Spleen (tissue), 11 donors: Measurements from ENCODE around the gene TMEM174. TPM values are rescaled to one million over a fixed set of nuclear protein-coding genes. Genes with fewer than 3 reads are reported as not detected.

ENCODE experiments used
- DNase-seq: peaks from one replicate; pipeline ENCODE4 v3.0.0-alpha.2; 2020
- H3K27ac ChIP-seq, 8 donors: fragments of 200-600 bp; sonication (generic) in 7 of 8; 1 replicate in 4 of 8; 2 replicates in 4 of 8; pipeline versions ENCODE4 v1.5.0 to v1.8.0; 2016 to 2021; ENCODE audit warnings: inconsistent platforms in 4 of 8, mild to moderate bottlenecking in 4 of 8, moderate library complexity in 1 of 8
- H3K27me3 ChIP-seq, 7 donors: fragments of 200-600 bp; sonication (generic) in 6 of 7; replicated peaks in 1 of 7; 1 replicate in 4 of 7; 2 replicates in 3 of 7; pipeline versions ENCODE4 v1.5.0 to v1.8.0; 2016 to 2021; ENCODE audit warnings: inconsistent platforms in 3 of 7, mild to moderate bottlenecking in 1 of 7
- H3K36me3 ChIP-seq, 6 donors: fragments of 200-600 bp; sonication (generic) in 5 of 6; 1 replicate in 4 of 6; 2 replicates in 2 of 6; pipeline versions ENCODE4 v1.5.0 to v1.8.0; 2016 to 2021; ENCODE audit warnings: inconsistent platforms in 2 of 6
- H3K4me1 ChIP-seq, 6 donors: fragments of 200-600 bp; sonication (generic) in 5 of 6; 1 replicate in 3 of 6; 2 replicates in 3 of 6; pipeline versions ENCODE4 v1.5.0 to v1.8.0; 2016 to 2021; ENCODE audit warnings: inconsistent platforms in 3 of 6
- H3K4me3 ChIP-seq, 8 donors: fragments of 200-600 bp; sonication (generic) in 7 of 8; 1 replicate in 4 of 8; 2 replicates in 4 of 8; pipeline versions ENCODE4 v1.5.0 to v1.8.0; 2016 to 2021; ENCODE audit warnings: inconsistent platforms in 4 of 8, mild to moderate bottlenecking in 4 of 8, moderate library complexity in 2 of 8
- H3K9me3 ChIP-seq, 8 donors: fragments of 200-600 bp; sonication (generic) in 7 of 8; 1 replicate in 4 of 8; 2 replicates in 4 of 8; pipeline versions ENCODE4 v1.5.0 to v1.8.0; 2016 to 2021; ENCODE audit warnings: inconsistent platforms in 4 of 8
- CTCF ChIP-seq, 11 experiments: fragments of 200-600 bp in 7 of 11; fragments of 450-650 bp in 4 of 11; sonication (generic) in 4 of 11; IDR thresholded peaks in 8 of 11; conservative IDR thresholded peaks in 3 of 11; 1 replicate in 7 of 11; 2 replicates in 4 of 11; pipeline versions ENCODE4 v1.4.0 to v1.8.0; 2016 to 2021; ENCODE audit warnings: antibody characterized with exemption in 11 of 11, inconsistent platforms in 4 of 11, mild to moderate bottlenecking in 1 of 11
- POLR2A ChIP-seq, 3 donors: fragments of 450-650 bp; IDR thresholded peaks; one replicate each; pipeline ENCODE4 v1.5.1; 2017; ENCODE audit warnings: antibody characterized with exemption in 3 of 3, mild to moderate bottlenecking in 1 of 3
- POLR2AphosphoS5 ChIP-seq, 3 donors: sonication (generic); formaldehyde crosslinking; IDR thresholded peaks; one replicate each; pipeline ENCODE4 v1.5.1; 2017; ENCODE audit warnings: antibody characterized with exemption in 3 of 3
- WGBS, 5 donors: extraction: QIAGEN DNeasy Blood & Tissue Kit in 3 of 5; methylation state at CpG; one replicate each; pipeline versions ENCODE4 v1.1.5 to v1.1.7; 2013 to 2018; 5-methylcytosine and 5-hydroxymethylcytosine counted together
- intact Hi-C: fragments of 100-400 bp; cut with DNase I; formaldehyde crosslinking; loops from one replicate; pipeline ENCODE4 v1.15.0; 2023; ENCODE audit warnings: low total_unique reads
- polyA plus RNA-seq, 3 donors: library from polyadenylated mRNA; stranded (reverse); fragments of 200-250 nt; gene quantifications; one replicate each; pipeline ENCODE4 v1.2.1, GENCODE V29; 2013
- total RNA-seq, 7 donors: library from RNA; depleted of rRNA in 3 of 7; stranded (reverse); fragments of >200 nt in 3 of 7; fragmentation: NEBNext Ultra II Directional in 4 of 7; extraction: Animal tissue kit (Norgen Biotek cat#: 25700) in 4 of 7; gene quantifications; one replicate each; pipeline versions ENCODE4 v1.1.0 to v1.2.1, GENCODE V29; 2016 to 2021
- donor health status: healthy with polysubstance abuse.
- donor health status: DM: no; HTN: no; CAD: no; lungs with moderate emphysema.
- donor health status: DM: no; HTN: no; CAD: no.
- donor health status: Bipolar disorder and iron deficiency.
- donor health status: healthy.
- donor health status: DM: no; HTN: no; CAD: no.
- donor health status: DM: yes; HTN: yes; CAD: no.

Gene TMEM174
- total and polyA plus RNA-seq, 10 donors, result not detected

- no peak for TF ChIP-seq POLR2A (IDR thresholded peaks at IDR 0.05)
- TF ChIP-seq POLR2AphosphoS5 (IDR thresholded peaks at IDR 0.05), result no peak
- TF ChIP-seq CTCF (IDR thresholded peaks at IDR 0.05 in 8 of 11, conservative IDR thresholded peaks at IDR 0.05 in 3 of 11), result no peak
- H3K4me3 ChIP-seq, result no peak overlapping the region
- peaks cover 0 to 91% (median 39%) of the 10 kb centered on the region in 7 donors for H3K27me3 ChIP-seq
- intact Hi-C loops, result loop anchor here (10.0 kb wide), 1 partner anchor 233 kb away; no protein-coding TSS in a partner anchor
- no peaks in the 10 kb centered on the region for H3K9me3 ChIP-seq
- no peak for DNase-seq
- H3K4me1 ChIP-seq, result no peaks in the 10 kb centered on the region
- no peak overlapping the region for H3K27ac ChIP-seq
- no peaks in the 10 kb centered on the region for H3K36me3 ChIP-seq
Observed at GRCh38 chr5:73221726-73222125, 48.7 kb downstream of the TMEM174 start.

- Histone ChIP-seq H3K9me3 (no peaks in the 10 kb centered on the region), H3K4me3 (no peak overlapping the region), H3K36me3 (no peaks in the 10 kb centered on the region), H3K27ac (no peak overlapping the region), H3K27me3 (peaks cover 0 to 91% (median 34%) of the 10 kb centered on the region in 7 donors), H3K4me1 (no peaks in the 10 kb centered on the region)
- intact Hi-C loops, result loop anchor here (10.0 kb wide), 1 partner anchor 233 kb away; no protein-coding TSS in a partner anchor
- no peak for DNase-seq
- TF ChIP-seq POLR2A (IDR thresholded peaks at IDR 0.05) (no peak), CTCF (IDR thresholded peaks at IDR 0.05 in 8 of 11, conservative IDR thresholded peaks at IDR 0.05 in 3 of 11) (no peak), POLR2AphosphoS5 (IDR thresholded peaks at IDR 0.05) (no peak)
- WGBS, 5 donors, result 38 to 53% (median 43%) methylated on average over 4 of the region's 4 CpGs
Observed at GRCh38 chr5:73222173-73222572, 49.2 kb downstream of the TMEM174 start.

Other genes with a start within 250 kb of the TMEM174 start
- 10 to 100 TPM; 24.8 to 86.6 (median 51.8) TPM for gene FCHO2, start 217.2 kb upstream of the TMEM174 start, total RNA-seq
- gene FCHO2, start 217.2 kb upstream of the TMEM174 start, polyA plus RNA-seq, result 10 to 100 TPM in 1 of 3 donors, 1 to 10 TPM in 2; 5.6 to 12.0 (median 7.9) TPM
- gene TMEM171, start 52.6 kb upstream of the TMEM174 start, total RNA-seq, result 10 to 100 TPM; 11.5 to 38.0 (median 23.3) TPM
- 1 to 10 TPM; 1.9 to 9.1 (median 2.6) TPM for gene TMEM171, start 52.6 kb upstream of the TMEM174 start, polyA plus RNA-seq